Breast epithelium (tissue), 3 donors: ENCODE results near the gene DUS3L.

ENCODE experiments used
- CTCF ChIP-seq, 3 donors: fragments of 450-650 bp; IDR thresholded peaks; one replicate each; pipeline ENCODE4 v1.5.1; 2016 to 2017; ENCODE audit warnings: antibody characterized with exemption in 3 of 3, mild to moderate bottlenecking in 3 of 3, moderate library complexity in 3 of 3
- POLR2A ChIP-seq: fragments of 450-650 bp; IDR thresholded peaks from one replicate; pipeline ENCODE4 v1.6.1; 2016; ENCODE audit warnings: antibody characterized with exemption, mild to moderate bottlenecking, moderate library complexity

GRCh38 chr19:5827891-5828660, 37.1 kb upstream of the DUS3L start:
- TF ChIP-seq CTCF (IDR thresholded peaks at IDR 0.05): no peak
- peak; percentile 28 for TF ChIP-seq POLR2A
